ENCODE data around the gene CNNM2. TPM values are rescaled to one million over a fixed set of nuclear protein-coding genes. Genes with fewer than 3 reads are reported as not detected.

The CNNM2 gene
- 21.8 TPM for total RNA-seq

DNA sequence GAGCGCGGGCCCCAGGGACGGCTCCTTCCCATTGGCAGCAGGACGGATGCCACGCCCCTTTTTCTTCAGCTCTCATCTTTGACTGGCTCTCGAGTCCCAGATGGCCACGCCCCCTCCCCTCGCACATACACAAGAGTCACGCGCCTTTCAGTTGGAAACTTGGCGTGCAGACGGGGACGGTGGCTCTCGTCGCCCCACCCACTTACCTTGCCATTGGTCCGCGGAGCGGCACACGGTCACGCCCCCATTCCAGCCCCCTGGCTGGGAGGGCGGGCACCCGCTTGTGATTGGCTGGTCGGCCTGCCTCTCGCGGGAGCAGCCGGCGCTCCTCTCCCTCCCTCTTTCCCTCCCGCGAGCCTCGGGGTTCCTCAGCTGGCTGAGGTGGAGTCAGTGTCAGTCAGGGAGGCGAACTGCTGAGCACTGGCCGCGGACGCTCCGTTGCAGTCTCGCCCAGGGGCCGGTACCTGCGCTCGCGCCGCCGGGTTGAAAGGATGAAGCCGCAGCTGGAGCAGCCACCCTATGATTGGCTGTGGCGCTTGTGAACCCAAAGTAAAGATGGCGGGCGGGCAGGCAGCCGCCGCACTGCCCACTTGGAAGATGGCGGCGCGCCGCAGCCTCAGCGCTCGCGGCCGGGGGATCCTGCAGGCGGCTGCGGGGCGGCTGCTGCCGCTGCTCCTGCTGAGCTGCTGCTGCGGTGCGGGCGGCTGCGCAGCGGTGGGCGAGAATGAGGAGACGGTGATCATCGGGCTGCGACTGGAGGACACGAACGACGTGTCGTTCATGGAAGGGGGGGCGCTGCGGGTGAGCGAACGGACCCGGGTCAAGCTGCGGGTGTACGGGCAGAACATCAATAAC, at the start of gene CNNM2:
TSS of gene CNNM2 (plus strand) at position 333 of the 855 bp plus-strand sequence. CDS start at position 520, 187 bp downstream.

DNA sequence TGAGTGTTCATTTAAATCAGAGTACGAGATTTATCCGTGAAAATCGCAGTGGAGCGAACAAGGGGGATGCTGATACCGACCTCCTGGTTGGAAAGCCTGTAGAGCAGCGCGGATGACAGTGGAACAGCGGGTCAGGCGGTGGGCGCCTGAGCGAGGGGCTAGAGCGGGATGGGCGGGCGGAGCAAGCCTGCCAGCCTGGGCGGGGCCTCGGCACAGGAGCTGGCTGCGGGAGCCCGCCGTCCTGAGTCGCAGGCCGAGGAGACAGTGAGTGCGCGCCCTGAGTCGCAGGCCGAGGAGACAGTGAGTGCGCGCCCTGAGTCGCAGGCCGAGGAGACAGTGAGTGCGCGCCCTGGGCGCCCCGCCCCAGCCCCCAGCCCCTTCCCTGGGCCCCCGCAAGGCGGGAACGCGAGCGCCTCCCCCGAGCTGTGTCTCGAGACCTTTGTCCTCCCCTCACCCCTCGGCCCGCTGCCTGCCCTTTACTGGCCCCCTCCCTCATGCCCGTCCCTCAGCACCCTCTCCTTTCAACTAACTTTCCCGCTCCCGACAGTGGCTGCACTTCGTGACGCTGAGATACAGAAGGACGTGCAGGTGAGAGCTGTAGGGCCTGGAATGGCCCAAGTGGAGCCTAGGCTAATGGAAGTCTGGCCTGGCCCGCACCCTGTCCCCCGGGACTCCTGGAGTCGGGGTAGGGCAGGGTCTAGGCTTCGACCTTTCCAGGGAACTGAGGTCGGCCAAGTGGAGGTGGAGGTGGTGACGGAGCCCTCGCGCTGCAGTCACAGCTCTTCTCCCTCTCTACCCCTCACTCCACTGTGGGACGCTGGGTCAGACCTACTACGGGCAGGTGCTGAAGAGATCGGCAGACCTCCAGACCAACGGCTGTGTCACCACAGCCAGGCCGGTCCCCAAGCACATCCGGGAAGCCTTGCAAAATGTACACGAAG, 48.6 kb upstream of the CNNM2 start, which contains the start of gene AS3MT:
TSS of gene AS3MT (plus strand) at position 213 of the 941 bp plus-strand sequence. CDS start at position 336, 123 bp downstream.

Small RNA genes within 50 kb of the gene (small RNA-seq; reads per million reads assigned to genes)
- gene AS3MT (ENCODE audit: low replicate concordance) (not detected), gene RF00026 (ENCODE audit: low replicate concordance) (not detected), gene RF02271 (ENCODE audit: low replicate concordance) (not detected)

Other genes starting within 250 kb of the CNNM2 start
- 9.5 TPM for gene ARL3, start 203.9 kb upstream of the CNNM2 start, total RNA-seq
- 44.4 TPM for gene SFXN2, start 203.7 kb upstream of the CNNM2 start, total RNA-seq
- gene WBP1L, start 174.3 kb upstream of the CNNM2 start, total RNA-seq, result 56.6 TPM
- 2.7 TPM for gene CYP17A1, start 80.9 kb upstream of the CNNM2 start, total RNA-seq
- gene BORCS7, start 64.0 kb upstream of the CNNM2 start, total RNA-seq, result 32.9 TPM
- gene AS3MT, start 48.8 kb upstream of the CNNM2 start, total RNA-seq, result 8.0 TPM